ENCODE data around the gene PLEKHM2. TPM values are rescaled to one million over a fixed set of nuclear protein-coding genes. Genes with fewer than 3 reads are reported as not detected.

The PLEKHM2 gene
- total RNA-seq, 4 donors from 2014 or later = 41.9 to 74.5 (median 55.7) TPM

DNA sequence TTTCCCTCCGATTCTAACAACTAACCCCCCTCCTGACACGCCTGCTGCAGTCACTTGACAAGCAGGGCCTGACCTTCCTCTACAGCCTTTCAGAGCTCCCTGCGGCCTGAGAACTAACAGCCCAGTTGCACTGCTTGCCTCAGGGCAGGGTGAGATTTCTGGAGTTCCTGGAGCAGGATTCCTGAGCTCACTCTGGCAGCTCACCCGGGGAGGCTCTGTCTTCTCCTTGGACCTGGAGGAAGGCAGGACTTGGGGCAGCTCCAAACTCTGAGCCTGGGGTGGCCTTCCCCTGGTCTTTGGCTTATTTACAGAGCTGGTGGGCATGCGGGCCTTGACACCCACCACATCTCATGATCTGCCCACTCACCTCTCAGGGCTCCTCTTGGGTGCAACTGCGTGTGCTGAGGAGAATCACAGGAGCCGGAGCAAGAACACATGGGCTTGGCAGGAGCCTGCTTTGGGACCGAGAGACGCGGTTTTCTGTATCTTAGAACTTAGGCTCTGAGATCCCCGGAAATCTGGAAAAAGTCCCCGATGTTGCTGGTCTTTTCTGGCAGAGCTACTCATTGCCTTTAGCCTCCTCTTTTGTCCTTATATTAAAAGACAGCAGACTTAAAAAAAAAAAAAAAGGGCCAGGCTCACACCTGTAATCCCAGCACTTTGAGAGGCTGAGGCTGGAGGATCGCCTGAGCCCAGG, 38.9 kb downstream of the PLEKHM2 start:
- TF ChIP-seq, protein P1, sequence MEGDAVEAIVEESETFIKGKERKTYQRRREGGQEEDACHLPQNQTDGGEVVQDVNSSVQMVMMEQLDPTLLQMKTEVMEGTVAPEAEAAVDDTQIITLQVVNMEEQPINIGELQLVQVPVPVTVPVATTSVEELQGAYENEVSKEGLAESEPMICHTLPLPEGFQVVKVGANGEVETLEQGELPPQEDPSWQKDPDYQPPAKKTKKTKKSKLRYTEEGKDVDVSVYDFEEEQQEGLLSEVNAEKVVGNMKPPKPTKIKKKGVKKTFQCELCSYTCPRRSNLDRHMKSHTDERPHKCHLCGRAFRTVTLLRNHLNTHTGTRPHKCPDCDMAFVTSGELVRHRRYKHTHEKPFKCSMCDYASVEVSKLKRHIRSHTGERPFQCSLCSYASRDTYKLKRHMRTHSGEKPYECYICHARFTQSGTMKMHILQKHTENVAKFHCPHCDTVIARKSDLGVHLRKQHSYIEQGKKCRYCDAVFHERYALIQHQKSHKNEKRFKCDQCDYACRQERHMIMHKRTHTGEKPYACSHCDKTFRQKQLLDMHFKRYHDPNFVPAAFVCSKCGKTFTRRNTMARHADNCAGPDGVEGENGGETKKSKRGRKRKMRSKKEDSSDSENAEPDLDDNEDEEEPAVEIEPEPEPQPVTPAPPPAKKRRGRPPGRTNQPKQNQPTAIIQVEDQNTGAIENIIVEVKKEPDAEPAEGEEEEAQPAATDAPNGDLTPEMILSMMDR (IDR thresholded peaks at IDR 0.05; ENCODE audit: low read depth) = no peak

DNA sequence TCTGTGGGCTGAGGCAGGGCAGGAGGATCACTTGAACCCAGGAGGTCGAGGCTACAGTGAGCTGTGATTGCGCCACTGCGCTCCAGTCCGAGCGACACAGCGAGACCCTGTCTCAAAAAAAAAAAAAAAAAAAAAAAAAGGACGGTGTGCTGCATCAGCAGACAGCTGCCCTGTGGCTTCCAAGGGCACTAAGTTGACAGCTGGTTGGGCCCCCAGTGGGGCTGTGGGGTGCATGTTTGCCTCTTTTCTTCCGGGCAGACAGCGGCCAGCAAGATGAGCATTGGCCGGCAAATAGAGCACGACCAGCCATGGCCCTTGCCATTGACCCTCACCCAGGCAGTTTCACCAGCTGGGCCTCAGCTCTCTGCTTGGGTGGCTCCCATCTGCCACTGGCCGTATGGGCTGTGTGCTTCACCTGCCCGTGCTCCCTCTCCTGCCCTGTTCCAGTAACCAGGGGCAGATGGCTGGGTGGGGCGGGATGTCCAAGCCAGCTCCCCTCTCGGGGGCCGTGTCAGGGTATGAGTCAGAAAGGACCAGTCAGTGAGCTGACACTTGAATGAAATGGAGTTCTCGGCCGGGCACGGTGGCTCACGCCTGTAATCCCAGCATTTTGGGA, 39.6 kb downstream of the PLEKHM2 start:
- TF ChIP-seq, protein P1 (IDR thresholded peaks at IDR 0.05; ENCODE audit: low read depth) = no peak

DNA sequence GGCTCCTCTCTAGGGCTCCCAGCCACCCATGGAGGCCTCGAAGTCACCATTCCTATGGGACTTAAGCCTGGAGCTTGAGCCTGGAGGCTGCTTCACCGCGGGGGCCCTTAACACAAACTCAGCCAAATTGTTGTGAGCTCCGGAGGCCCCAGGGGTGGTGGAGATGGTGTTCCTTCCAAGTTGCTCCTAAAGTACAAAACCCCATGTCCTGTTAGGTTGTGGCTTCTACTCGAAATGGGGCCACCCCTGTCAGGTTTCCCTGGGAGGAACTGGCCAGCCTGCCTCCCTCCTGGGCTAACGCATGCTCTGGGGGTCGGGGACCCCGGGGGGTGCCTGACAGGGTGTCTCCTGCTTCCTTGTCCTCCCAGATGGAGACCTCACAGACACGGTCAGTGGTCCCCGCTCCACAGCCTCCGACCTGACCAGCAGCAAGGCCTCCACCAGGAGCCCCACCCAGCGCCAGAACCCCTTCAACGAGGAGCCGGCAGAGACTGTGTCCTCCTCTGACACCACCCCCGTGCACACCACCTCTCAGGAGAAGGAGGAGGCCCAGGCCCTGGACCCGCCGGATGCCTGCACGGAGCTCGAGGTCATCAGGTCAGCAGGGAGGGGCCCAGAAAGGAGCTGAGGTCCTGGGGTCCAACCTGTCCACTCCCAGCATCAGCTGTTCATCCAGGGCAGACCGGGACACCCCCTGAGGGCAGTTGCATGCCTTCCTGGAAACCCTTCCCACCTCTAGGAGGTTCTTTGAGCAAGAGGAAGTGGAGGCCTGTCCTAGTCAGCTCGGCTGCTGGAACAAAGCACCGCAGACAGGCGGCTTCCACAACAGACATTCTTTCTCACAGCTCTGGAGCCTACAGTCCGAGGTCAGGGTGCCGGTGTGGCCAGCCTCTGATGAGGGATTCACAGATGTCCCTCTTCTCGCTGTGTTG, 41.1 kb downstream of the PLEKHM2 start:
- TF ChIP-seq, protein P1 (IDR thresholded peaks at IDR 0.05; ENCODE audit: low read depth) = no peak

DNA sequence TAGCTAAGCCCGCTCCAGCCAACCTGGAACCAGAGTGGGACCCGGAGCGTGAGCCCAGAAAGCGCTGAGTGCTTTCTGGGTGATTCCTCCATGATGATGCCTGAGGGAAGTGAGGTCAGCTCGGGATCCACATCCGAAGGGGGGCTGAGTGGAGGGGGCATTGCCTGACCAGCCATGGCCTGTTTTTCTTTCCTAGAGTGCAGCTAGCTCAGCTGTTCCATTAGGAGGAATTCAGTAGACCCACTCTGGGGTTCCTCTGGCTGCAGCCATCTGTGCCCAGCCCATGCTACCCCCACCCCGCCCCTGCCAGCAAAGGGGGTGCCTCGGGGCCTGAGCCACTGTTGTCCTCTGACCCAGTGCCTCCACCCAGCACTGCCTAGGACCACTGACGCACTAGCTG, 42.4 kb downstream of the PLEKHM2 start:
- TF ChIP-seq, protein P1 (IDR thresholded peaks at IDR 0.05; ENCODE audit: low read depth) = no peak

DNA sequence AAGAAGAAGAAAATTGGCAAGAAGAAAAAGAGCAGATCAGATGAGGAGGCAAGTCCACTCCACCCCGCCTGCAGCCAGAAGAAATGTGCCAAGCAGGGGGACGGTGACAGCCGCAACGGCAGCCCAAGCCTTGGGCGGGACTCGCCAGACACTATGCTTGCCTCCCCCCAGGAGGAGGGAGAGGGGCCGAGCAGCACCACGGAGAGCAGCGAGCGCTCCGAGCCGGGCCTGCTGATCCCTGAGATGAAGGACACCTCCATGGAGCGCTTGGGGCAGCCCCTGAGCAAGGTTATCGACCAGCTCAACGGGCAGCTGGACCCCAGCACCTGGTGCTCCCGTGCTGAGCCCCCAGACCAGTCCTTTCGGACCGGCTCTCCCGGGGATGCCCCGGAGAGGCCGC, 42.9 kb downstream of the PLEKHM2 start:
- TF ChIP-seq, protein P1 (IDR thresholded peaks at IDR 0.05; ENCODE audit: low read depth) = no peak

DNA sequence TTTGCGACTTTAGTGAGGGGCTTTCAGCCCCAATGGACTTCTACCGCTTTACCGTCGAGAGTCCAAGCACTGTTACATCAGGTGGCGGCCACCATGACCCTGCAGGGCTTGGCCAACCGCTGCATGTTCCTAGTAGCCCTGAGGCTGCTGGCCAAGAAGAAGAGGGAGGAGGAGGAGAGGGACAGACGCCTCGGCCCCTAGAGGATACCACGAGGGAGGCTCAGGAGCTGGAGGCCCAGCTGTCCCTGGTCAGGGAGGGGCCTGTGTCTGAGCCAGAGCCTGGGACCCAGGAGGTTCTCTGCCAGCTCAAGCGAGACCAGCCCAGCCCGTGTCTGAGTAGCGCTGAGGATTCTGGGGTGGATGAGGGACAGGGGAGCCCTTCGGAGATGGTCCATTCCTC, 43.3 kb downstream of the PLEKHM2 start:
- TF ChIP-seq, protein P1 (IDR thresholded peaks at IDR 0.05; ENCODE audit: low read depth) = no peak

All from subcutaneous adipose tissue (tissue), 4 donors.